NCI-H1930 (cell line): ENCODE data around the gene ISCU.
"Not testable (repeated sequence)": the region's sequence is repeated elsewhere in the genome, so short reads cannot be mapped to it uniquely, and the experiment has no call there.

Experiments
- DNase-seq, 2 experiments: peaks; one replicate each; lab custom pipeline; 2025; lab: John Stamatoyannopoulos, UW

Gene ISCU

GRCh38 chr12:108589028-108589839 lies 26.8 kb downstream of the ISCU start:
- DNase-seq, result no peak

DNA sequence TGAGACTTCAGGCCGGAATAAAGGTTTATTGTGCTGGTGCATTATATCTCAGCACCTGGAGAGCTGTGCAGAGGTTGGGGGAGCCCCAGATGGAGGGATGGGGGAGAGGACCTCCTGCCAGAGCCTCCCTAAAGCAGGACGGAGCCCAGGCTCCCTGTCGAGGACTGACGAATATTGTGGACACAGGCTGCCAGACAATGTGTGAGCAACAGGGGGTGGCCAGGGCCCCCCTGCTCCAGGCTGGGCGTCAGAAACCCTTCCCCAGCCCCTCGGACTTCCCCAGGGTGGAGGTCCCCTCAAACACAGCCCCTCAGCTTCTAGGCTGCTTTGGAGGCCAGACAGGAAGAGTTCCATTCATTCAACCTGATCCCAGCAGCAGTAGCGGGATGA lies 27.4 kb downstream of the ISCU start:
- no peak for DNase-seq

DNA sequence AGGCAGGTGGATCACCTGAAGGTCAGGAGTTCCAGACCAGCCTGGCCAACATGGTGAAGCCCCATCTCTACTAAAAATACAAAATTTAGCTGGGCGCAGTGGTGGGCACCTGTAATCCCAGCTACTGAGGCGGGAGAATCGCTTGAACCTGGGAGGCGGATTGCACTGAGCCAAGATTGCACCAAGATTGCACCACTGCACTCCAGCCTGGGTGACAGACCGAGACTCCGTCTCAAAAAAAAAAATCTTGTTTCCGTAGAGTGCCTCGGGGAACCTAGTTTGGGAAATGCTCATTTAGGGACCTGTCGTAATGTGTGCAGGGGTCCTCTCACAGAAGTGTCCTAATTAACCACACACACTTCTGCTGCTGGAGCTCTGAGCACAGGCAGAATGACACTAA lies 28.1 kb downstream of the ISCU start:
- not testable (repeated sequence) for DNase-seq

GRCh38 chr12:108591267-108591980 lies 29.0 kb downstream of the ISCU start:
- no peak for DNase-seq

DNA sequence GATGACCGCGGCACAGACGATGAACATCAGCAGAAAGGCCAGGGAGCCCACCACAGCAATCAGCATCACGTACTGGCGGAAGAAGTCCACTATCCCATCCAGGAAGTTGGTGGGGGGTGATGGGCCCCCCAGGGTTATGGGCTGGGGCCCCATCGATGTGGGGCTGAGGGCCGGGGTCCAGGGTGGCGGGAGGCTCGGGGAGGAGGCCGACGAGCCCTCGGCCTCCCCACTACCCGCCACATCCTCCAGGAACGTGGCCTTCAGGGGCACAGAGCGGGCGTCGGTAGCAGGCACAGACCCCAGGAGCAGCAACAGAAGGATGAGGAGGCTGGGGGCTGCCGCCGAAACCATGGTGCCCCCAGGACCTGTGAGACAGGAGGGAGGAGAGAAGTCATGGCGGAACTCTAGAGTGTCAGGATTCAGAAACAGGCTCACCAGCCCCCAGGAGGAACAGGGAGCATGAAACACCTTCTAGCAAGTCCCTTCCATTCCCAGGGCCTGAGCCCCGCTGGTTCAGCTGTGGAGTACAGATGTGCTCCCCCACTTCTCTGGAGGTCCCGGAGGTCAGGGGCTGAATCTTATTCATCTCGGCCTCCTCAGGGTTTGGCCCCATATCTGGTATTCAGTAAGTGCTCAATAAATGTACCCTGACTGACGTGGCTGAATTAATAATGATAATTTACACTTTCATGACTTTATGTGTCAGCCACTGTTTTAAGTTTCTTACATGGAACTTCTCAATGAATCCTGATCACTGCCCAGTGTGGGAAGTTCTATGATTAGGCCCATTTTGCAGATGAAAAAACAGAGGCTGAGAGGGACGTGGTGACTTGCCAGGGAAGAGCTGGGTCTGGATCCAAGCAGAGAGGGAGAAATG lies 29.9 kb downstream of the ISCU start:
- no peak for DNase-seq

- no peak for DNase-seq
Measured at GRCh38 chr12:108594323-108594903, 32.0 kb downstream of the ISCU start.

- no peak for DNase-seq
Measured at GRCh38 chr12:108594960-108595710, 32.7 kb downstream of the ISCU start.

- no peak for DNase-seq
Measured at GRCh38 chr12:108595711-108596647, 33.6 kb downstream of the ISCU start.

- no peak for DNase-seq
Measured at GRCh38 chr12:108596854-108597558, 34.6 kb downstream of the ISCU start.

DNA sequence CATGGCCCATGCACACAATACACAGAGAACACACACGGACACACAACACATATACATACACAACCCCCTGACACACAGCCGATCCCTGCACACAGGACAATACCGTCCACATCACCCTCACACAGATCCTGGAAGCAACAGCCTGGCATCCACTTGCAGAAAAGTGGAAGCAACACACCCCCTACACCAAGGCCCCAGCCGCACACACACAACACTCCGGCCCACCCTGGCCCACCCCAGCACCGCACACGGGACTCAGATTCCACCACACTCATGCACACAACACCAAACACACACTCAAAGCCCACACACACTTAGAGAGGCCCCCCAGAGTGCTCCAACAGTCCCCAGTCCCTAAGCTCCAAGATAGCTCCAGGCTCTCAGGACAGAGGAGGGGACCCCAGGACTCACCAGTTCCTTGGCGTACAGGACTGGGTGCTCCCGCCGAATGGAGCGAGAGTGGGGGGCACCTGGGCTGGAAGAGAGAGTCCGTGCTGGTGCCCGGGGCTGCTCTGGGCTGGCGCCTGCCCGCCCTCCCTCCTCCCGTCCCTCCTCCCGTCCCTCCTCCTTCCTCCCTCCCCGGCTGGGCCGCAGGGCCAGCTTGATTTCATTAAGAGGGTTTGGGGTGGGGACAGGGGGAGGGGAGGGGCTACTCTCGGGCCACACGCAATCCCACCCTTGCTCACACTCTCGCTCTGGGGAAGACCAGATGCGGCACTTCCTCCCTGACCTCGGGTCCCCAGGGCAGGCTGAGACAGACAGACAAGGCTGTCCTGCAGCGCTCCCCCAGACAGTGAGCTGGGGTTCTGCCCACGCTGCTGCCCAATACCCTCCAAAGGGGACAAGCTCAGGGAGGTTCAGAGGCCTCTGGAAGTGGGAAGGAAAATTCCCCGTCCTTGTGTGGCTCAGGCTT lies 35.4 kb downstream of the ISCU start, which contains the start of gene TMEM119:
Gene TMEM119, minus strand, starts transcription at position 526 of the 913 bp plus-strand sequence. CDS start 5,701 bp downstream, outside the sequence.
- DNase-seq, result no peak

DNA sequence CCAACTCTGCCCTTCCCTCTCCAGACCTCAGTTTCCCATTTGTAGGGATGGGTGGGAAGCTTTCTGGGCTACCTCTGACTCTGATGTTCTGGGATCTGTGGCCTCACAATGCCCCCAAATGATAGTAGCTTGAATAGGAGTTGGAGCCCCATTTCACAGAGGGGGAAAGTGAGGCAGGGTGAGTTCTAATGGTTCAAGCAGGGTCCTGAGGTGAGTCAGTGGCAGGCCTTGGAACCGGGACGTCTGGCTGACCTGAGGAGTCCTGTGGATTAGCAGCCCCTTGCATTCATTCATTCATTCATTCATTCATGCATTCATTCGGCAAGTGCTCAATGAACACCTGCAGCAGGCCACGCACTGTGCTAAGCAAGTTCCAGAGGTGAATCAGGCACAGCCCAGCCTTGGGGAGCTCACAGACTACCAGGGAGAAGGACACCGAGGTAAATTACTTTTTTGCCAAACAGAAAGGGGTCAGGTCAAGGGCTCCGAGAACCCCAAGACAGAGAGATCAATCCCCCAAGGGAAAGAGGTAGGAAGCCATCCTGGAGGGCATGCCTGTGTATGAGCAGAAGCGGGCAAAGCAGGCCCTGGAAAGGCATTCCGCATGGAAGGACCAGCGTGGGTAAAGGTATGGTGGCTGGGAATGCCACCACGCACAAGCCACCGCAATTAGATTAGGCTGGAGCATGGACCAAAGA lies 36.3 kb downstream of the ISCU start:
- no peak for DNase-seq

DNA sequence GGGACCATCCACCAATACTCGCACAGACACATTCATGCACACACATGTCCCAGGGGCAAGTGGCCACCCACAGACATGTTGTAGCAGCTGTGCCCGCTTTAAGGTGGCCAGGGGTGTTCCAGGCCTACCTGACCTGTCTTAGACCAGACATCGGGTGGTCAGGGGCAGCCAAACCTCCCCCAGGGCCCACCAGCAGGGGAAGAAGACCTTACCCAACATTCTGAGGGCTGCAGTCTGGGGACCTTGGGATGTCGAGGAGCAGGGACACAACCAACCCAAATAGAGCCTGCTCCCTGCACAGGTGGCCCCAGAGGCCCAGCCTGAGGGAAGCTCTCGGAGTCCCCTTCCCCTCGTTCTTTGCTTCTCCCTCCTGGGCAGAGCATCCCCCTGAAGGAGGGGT lies 37.1 kb downstream of the ISCU start:
- no peak for DNase-seq

DNA sequence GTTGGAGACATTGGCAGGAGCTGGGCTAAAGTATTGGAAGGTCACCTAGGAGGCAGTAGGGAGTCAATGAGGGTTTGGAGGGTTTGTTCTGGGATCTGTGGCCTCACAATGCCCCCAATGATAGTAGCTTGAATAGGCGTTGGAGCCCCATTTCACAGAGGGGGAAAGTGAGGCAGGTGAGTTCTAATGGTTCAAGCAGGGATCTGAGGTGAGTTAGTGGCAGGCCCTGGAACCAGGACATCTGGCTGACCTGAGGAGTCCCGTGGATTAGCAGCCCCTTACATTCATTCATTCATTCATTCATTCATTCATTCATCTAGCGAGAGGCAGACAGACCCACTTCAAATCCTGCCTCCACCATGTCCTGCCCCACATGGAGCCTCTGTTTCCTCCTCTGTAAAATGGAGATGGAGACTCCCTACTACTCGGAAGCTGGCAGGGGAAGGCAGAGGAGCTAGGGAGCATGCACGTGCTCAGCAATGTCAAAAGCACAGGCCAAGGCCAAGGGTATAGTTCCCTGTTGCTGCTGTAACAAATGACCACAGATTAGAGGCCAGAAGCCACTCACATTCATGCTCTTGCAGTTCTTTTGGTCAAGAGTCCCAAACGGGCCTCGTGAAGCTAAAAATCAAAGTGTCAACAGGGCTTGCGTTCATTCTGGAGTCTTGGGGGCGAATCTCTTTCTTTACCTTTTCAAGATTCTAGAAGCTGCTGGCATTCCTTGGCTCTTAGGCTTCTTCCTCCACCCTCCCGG lies 37.7 kb downstream of the ISCU start:
- DNase-seq, result no peak

- DNase-seq, result no peak
Measured at GRCh38 chr12:108600702-108601007, 38.3 kb downstream of the ISCU start.

GRCh38 chr12:108602209-108602705 lies 39.9 kb downstream of the ISCU start:
- DNase-seq, result no peak

DNA sequence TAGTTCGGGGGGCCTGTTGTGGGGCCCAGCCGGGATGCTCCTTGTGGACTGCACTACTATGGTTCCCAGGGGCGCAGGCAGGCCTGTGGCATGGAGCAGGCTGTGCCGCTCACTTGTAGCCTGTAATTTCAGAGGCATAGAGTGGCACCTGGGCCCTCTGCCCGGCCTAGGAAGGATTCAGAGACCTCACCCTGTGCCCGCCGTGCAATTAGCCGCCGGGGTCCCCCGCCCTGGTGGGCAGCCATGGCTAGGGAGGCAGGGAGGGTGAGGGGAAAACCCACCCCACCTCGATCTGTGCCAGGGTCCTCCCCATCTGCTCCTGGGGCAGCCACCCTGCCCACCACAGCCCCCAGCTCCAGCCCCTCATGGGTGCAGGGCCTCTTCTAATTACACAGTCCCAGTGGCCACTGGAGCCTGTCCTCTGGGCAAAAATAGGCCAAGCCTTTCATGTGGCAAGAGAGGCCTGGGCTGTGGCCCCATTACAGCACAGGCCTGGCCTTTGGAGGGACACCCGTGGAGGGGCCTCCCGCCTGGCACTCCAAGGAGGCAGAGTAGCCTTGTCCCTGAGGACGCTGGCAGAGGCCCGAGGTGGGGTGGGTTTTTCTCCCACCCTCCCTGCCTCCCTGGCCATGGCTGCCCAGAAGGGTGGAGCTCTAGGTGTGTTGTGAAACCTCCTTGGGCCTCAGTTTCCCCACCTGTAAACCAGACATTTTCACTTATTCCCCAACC lies 40.7 kb downstream of the ISCU start:
- DNase-seq, result no peak
